ENCODE measurements around the gene FBXL14.
A peak's percentile ranks its signal among the peaks of the same experiment; 100 is the strongest.

Gene FBXL14

DNA sequence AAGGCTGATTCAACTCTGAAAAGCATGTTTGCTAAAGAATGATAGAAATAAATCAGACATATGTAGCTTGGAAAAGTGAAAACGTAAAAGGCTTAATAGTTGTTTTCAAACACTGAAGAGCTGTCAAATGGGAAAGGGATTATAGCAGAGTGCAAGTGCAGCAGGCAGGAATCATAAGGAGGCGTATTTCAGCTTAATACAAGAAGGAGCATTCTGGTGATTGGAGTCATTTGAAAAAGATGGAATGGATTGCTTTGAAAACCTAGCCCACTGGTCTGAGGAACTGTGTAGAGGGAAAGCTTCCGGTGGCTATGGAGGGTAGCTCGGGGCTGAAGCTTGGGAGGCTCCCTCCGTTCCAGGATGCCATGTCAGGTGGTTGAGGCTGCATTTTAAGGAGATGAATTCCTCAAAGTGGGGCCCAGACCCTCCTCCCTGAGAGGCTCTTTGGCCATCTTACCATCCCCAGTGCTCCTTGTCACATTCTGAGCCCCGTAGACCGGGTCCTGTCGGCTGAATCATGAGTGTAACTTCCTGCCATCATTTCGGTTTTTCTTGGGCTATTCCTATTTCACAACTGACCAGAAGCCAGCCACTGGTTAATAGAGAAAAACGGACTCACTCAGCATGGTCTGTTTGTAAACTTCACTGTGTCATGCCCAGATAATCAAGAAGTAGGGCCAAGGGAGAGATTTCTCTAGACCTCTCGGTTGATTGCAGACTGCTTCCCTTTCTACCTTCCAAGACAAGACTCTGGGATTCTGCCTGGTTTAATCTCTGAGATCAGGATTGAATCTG is 41.1 kb upstream of the FBXL14 start:
- H3K36me3 ChIP-seq: no peaks in the 10 kb centered on the region
- H3K9ac ChIP-seq: 0 out of 22 replicates have a peak overlapping the region, but pooled peaks of 1 of the 11 experiments have one; percentile 16
- H4K20me1 ChIP-seq: peaks cover 0 to 10% (median 3%) of the 10 kb centered on the region in 11 experiments; a peak in 10 of 22 replicates
- H3K9me3 ChIP-seq (replicated peaks in 1 of 11): no peaks in the 10 kb centered on the region
- peaks cover 30 to 40% (median 39%) of the 10 kb centered on the region in 11 experiments for H3K27me3 ChIP-seq
- TF ChIP-seq Cebpa-rat (IDR thresholded peaks at IDR 0.05): no peak
- H3K27ac ChIP-seq: no peak overlapping the region; a peak in 1 of 22 replicates
- H3K4me2 ChIP-seq: peak overlapping the region in 5 of 11 experiments; percentile 12 to 73 (median 67); a peak in 9 of 22 replicates
- peaks cover 9 to 48% (median 14%) of the 10 kb centered on the region in 10 experiments for H3K4me1 ChIP-seq
- no peak overlapping the region for H3K4me3 ChIP-seq

DNA sequence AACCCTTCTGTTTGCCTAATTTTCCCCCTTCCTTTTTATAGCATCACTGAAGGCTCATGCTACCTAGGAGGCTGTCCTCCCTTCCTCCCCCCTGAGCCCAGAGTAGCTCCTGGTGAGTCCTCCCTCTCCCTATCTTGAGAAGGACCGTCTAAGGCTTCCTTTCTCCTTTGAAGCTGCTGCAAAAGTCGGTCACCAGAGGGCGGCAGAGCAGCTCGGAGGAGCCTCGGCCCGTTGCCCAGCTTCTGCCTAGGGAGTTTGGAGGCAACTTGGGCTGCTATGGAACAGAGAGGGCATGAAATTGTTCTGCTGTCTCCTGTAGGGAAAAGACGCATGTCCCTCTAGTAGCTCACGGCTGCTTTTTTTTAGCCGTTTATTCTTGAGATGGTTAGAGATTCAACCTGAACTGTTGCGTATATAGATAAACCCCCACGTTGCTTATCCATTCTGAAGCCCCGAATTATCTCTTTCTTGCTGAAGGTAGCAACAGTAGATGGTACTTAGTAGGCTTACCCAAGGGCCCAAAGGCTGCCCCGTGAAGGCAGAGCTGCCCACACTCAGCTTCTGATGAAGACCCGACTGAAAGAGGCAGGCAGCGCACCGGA is 40.3 kb upstream of the FBXL14 start:
- Histone ChIP-seq H3K27ac (no peak overlapping the region), H3K36me3 (no peaks in the 10 kb centered on the region), H4K20me1 (peaks cover 0 to 17% (median 10%) of the 10 kb centered on the region in 11 experiments; a peak in 10 of 22 replicates), H3K9me3 (replicated peaks in 1 of 11) (no peaks in the 10 kb centered on the region), H3K27me3 (peaks cover 38 to 49% (median 47%) of the 10 kb centered on the region in 11 experiments), H3K4me3 (no peak overlapping the region), H3K4me1 (peaks cover 17 to 56% (median 22%) of the 10 kb centered on the region in 10 experiments), H3K4me2 (peak overlapping the region in 3 of 11 experiments; percentile 67 to 73 (median 67); a peak in 7 of 22 replicates), H3K9ac (no peak overlapping the region; a peak in 1 of 22 replicates)
- TF ChIP-seq Cebpa-rat (IDR thresholded peaks at IDR 0.05): no peak

DNA sequence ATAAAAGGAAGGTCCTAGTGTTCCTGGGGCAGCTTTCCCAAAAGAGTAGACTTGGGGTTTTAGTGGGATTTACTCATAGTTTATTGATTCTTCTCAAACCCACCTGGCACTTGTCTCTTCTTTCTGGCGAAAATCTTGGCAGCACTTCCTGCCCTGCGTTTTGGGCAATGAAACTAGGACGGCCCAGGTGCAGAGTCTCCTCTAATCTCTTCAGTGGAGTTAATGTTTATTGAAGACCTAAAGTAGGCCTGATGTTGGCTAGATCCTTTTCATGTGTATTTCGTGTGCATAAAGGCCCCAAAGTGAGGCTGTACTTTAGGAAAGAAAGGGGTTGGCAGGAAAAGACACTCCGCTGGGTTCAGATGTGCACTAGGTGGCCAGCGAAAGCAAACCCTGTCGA is 39.8 kb upstream of the FBXL14 start:
- H3K27ac ChIP-seq: no peak overlapping the region
- no peak overlapping the region for H3K4me3 ChIP-seq
- peaks cover 0 to 17% (median 10%) of the 10 kb centered on the region in 11 experiments; a peak in 10 of 22 replicates for H4K20me1 ChIP-seq
- TF ChIP-seq Cebpa-rat (IDR thresholded peaks at IDR 0.05): no peak
- no peaks in the 10 kb centered on the region for H3K36me3 ChIP-seq
- no peaks in the 10 kb centered on the region for H3K9me3 ChIP-seq (replicated peaks in 1 of 11)
- peak overlapping the region in 2 of 11 experiments; percentile 1 to 67; a peak in 4 of 22 replicates for H3K4me2 ChIP-seq
- peaks cover 22 to 61% (median 27%) of the 10 kb centered on the region in 10 experiments for H3K4me1 ChIP-seq
- H3K27me3 ChIP-seq: peaks cover 44 to 54% (median 52%) of the 10 kb centered on the region in 11 experiments
- no peak overlapping the region; a peak in 1 of 22 replicates for H3K9ac ChIP-seq

DNA sequence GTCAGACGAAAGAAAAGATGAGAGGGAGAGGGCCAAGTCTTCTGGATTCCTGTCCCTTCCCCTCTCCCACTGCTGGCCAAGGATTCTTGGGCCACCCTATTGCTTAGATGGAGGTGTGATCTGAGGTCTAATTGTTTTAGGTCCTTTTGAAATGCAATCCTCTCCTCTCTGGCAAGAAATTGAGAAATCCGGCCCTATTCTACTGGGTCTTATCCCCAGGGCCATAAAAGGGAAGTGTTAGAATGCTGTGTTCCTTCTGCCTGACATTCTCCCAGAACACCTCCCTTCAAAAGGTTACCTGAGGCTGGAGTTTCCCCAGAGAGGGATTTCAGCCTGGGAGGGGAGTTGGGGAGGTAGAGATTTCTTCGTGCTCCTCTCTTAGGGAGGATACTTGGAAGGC is 39.1 kb upstream of the FBXL14 start:
- no peak overlapping the region for H3K4me3 ChIP-seq
- peaks cover 51 to 61% (median 59%) of the 10 kb centered on the region in 11 experiments for H3K27me3 ChIP-seq
- peaks cover 22 to 62% (median 28%) of the 10 kb centered on the region in 10 experiments for H3K4me1 ChIP-seq
- no peak overlapping the region for H3K27ac ChIP-seq
- H3K36me3 ChIP-seq: no peaks in the 10 kb centered on the region
- no peaks in the 10 kb centered on the region for H3K9me3 ChIP-seq (replicated peaks in 1 of 11)
- no peak for TF ChIP-seq Cebpa-rat (IDR thresholded peaks at IDR 0.05)
- peak overlapping the region in 4 of 11 experiments; percentile 12 to 33 (median 25); a peak in 6 of 22 replicates for H3K4me2 ChIP-seq
- peaks cover 0 to 17% (median 10%) of the 10 kb centered on the region in 11 experiments; a peak in 10 of 22 replicates for H4K20me1 ChIP-seq
- H3K9ac ChIP-seq: no peak overlapping the region

DNA sequence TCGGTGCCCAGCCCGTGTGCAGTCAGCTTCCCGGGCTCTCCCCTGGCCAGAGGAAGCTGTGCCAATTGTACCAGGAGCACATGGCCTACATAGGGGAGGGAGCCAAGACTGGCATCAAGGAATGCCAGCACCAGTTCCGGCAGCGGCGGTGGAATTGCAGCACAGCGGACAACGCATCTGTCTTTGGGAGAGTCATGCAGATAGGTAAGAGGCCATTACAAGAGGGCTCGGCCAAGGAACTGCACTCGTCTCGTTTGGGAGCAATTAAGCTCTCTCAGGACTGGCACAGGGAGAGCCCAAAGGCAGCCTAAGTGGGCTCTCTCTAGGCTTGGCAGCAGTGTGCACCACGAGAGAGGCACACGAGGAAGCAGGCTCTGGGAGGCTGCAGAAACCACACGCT is 38.3 kb upstream of the FBXL14 start:
- H3K27ac ChIP-seq: no peak overlapping the region
- H3K9ac ChIP-seq: no peak overlapping the region
- no peaks in the 10 kb centered on the region for H3K36me3 ChIP-seq
- H3K4me3 ChIP-seq: no peak overlapping the region
- H3K27me3 ChIP-seq: peaks cover 52 to 68% (median 66%) of the 10 kb centered on the region in 11 experiments
- peaks cover 0 to 17% (median 10%) of the 10 kb centered on the region in 11 experiments; a peak in 10 of 22 replicates for H4K20me1 ChIP-seq
- peaks cover 22 to 62% (median 28%) of the 10 kb centered on the region in 10 experiments for H3K4me1 ChIP-seq
- no peak for TF ChIP-seq Cebpa-rat (IDR thresholded peaks at IDR 0.05)
- no peaks in the 10 kb centered on the region for H3K9me3 ChIP-seq (replicated peaks in 1 of 11)
- peak overlapping the region in 2 of 11 experiments; percentile 7 to 23; a peak in 1 of 22 replicates for H3K4me2 ChIP-seq

DNA sequence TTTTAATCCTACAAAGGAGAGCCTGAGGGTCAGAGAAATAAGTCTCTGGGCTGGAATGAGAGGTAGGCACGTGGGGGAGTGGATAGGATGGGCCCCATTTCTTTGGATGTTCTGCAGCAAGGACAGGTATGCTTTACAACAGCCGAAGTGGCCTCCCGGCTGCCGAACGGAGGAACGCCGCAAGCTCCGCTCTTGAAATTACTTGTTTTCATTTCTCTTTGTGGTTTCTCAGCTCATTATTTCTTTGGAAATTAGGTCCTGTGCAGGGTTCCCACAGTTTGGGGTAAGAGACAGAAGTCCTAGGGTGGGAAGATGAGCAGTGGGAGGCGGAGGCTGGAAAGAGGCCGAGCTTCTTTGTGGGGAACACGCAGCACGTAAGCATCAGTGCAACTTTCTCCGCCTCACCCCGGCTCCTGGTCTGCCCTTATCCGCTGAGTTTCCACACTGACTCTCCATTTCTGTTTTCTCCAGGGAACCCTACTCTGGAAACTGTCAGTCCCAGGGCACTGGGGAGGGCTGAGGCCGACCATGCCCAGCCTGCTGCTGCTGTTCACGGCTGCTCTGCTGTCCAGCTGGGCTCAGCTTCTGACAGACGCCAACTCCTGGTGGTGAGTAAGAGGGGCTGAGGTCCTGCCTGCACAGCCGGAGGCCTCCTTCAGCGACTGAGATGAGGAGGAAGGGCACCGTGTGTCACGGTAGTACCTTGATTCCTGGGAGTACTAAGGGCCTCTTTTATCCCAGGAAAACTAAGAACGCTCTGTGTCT is 36.6 kb upstream of the FBXL14 start:
- Histone ChIP-seq H3K4me2 (peak overlapping the region; percentile 98 to 100 (median 100)), H3K4me3 (peak overlapping the region; percentile 59 to 74 (median 62)), H3K36me3 (no peaks in the 10 kb centered on the region), H3K27ac (no peak overlapping the region), H3K4me1 (peaks cover 22 to 56% (median 28%) of the 10 kb centered on the region in 10 experiments), H3K9ac (peak overlapping the region in 7 of 11 experiments; percentile 19 to 72 (median 61); a peak in 5 of 22 replicates), H4K20me1 (peaks cover 0 to 17% (median 10%) of the 10 kb centered on the region in 11 experiments; a peak in 10 of 22 replicates), H3K27me3 (peaks cover 52 to 74% (median 70%) of the 10 kb centered on the region in 11 experiments), H3K9me3 (replicated peaks in 1 of 11) (no peaks in the 10 kb centered on the region)
- TF ChIP-seq Cebpa-rat (IDR thresholded peaks at IDR 0.05): no peak

DNA sequence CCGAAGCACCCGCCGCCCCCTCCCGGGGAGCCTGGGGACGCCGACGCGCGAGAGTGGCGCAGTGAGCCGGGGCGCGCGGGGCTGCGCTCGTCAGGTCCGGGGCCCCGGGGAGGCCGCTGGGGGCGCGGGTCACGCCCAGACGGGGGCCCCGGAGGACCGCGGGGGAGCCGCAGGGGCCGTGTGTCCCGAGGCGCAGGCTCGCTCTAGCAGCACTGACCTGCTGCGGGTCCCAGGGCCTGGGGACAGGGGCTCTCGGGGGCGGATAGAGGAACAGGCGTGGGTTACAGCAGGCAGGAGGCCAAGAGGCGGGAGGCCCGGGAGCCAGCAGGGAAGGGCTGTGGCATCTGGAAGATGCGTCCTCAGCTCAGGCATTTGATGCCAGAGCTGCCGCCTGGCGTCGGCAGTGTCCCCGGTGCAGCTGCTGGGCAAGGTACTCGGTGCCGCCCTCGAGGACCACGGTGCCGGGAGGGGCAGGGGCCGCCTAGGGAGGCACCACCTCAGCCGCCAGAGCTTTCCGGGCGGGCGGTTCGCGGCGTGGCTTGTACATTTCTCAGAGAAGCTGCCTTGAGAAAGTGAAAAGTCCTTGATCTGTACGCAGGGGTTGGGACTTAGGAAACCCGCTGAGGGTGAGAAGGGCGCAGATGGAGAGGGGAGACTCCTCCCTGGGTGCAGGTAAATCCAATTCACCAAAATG is 35.9 kb upstream of the FBXL14 start:
- Histone ChIP-seq H3K9ac (peak overlapping the region; percentile 19 to 72 (median 61); a peak in 19 of 22 replicates), H3K4me1 (peaks cover 22 to 49% (median 28%) of the 10 kb centered on the region in 10 experiments), H3K4me2 (peak overlapping the region; percentile 98 to 100 (median 100)), H3K36me3 (no peaks in the 10 kb centered on the region), H3K9me3 (replicated peaks in 1 of 11) (no peaks in the 10 kb centered on the region), H4K20me1 (peaks cover 0 to 17% (median 10%) of the 10 kb centered on the region in 11 experiments; a peak in 10 of 22 replicates), H3K27ac (no peak overlapping the region), H3K27me3 (peaks cover 52 to 74% (median 70%) of the 10 kb centered on the region in 11 experiments), H3K4me3 (peak overlapping the region; percentile 59 to 74 (median 62))
- TF ChIP-seq Cebpa-rat (IDR thresholded peaks at IDR 0.05): no peak
